ENCODE measurements around the gene NOC4L. TPM values are rescaled to one million over a fixed set of nuclear protein-coding genes. Genes with fewer than 3 reads are reported as not detected.

The NOC4L gene
- total and polyA plus RNA-seq, 2 of the 4 experiments (the other 2 are of a cell fraction): 5.2 to 13.4 TPM

- no peak overlapping the region for H3K18ac ChIP-seq (ENCODE audit: low read depth, low read length)
- CTCF ChIA-PET: no interaction called here
- H2AFZ ChIP-seq (replicated peaks; ENCODE audit: low read length, poor library complexity): no peak overlapping the region
- H4K20me1 ChIP-seq (ENCODE audit: insufficient read depth, low read length): no peaks in the 10 kb centered on the region; the same call in 1 of the 2 replicates
- no peak overlapping the region for H2BK120ac ChIP-seq (ENCODE audit: low read depth, low read length)
- no peak overlapping the region for H4K8ac ChIP-seq (ENCODE audit: low read depth in 2 of 2, low read length in 2 of 2)
- H3K9me1 ChIP-seq (ENCODE audit: insufficient read depth, low read length): no peaks in the 10 kb centered on the region
- H3K27me3 ChIP-seq (ENCODE audit: control insufficient read depth, insufficient read depth, low read length): peaks cover 20% of the 10 kb centered on the region
- H2BK20ac ChIP-seq (ENCODE audit: low read depth, low read length): no peak overlapping the region
- no peak overlapping the region for H2BK15ac ChIP-seq (ENCODE audit: low read depth, low read length)
- intact Hi-C loops (cut with micrococcal nuclease): no loop called here
- no peak overlapping the region for H3K56ac ChIP-seq (ENCODE audit: extremely low read depth, insufficient read depth, low read length)
- POLR2A ChIA-PET (ENCODE audit: unreplicated experiment): no interaction called here
- in situ Hi-C loops (cut with MboI; ENCODE audit: low sequenced_read_pairs): no loop called here
- H3K9me3 ChIP-seq (ENCODE audit: control insufficient read depth, insufficient read depth, low read length): no peaks in the 10 kb centered on the region; the same call in 1 of the 2 replicates
- dilution Hi-C loops (cut with HindIII; ENCODE audit: low sequenced_read_pairs, unreplicated experiment): no loop called here
- H4K91ac ChIP-seq (ENCODE audit: insufficient read depth, low read depth, low read length): no peak overlapping the region
- no peak overlapping the region for H3K9ac ChIP-seq (ENCODE audit: low read depth, low read length)
- H3K14ac ChIP-seq (replicated peaks; ENCODE audit: low read depth, low read length): no peak overlapping the region
- BruUV-seq (replicated peaks): no TSS peak
- H3K4ac ChIP-seq (ENCODE audit: low read depth, low read length): no peak overlapping the region
- H2AK9ac ChIP-seq (replicated peaks; ENCODE audit: low read depth, low read length, poor library complexity): no peak overlapping the region
- H2AK5ac ChIP-seq (ENCODE audit: low read depth, low read length): no peak overlapping the region
- WGBS, 2 experiments (ENCODE audit: extremely low coverage in 2 of 2, insufficient read length in 1 of 2): 95% methylated on average over 10 of the region's 35 CpGs; no CpG with 5 or more reads in 1 of the 2 experiments
- TF ChIP-seq CTCF (conservative IDR thresholded peaks at IDR 0.05; ENCODE audit: low read depth, low read length) (no peak), USF2 (IDR thresholded peaks at IDR 0.05; ENCODE audit: low read depth, low read length) (no peak), POLR2A (IDR thresholded peaks at IDR 0.05; ENCODE audit: low read depth, low read length) (no peak), BHLHE40 (IDR thresholded peaks at IDR 0.05; ENCODE audit: low read depth, low read length) (no peak), CEBPB (IDR thresholded peaks at IDR 0.05; ENCODE audit: low read depth, low read length) (no peak), RAD21 (IDR thresholded peaks at IDR 0.05; ENCODE audit: low read length) (no peak), NFE2L2 (IDR thresholded peaks at IDR 0.05; ENCODE audit: low read depth, low read length) (no peak), RCOR1 (IDR thresholded peaks at IDR 0.05; ENCODE audit: insufficient replicate concordance, low read length) (no peak), MAZ (IDR thresholded peaks at IDR 0.05; ENCODE audit: borderline replicate concordance, low read depth, low read length) (no peak), FOS (IDR thresholded peaks at IDR 0.05; ENCODE audit: low read depth, low read length) (no peak), ELK1 (IDR thresholded peaks at IDR 0.05; ENCODE audit: borderline replicate concordance, low read depth, low read length) (no peak), SMC3 (IDR thresholded peaks at IDR 0.05; ENCODE audit: low read depth, low read length) (no peak), MAFK (IDR thresholded peaks at IDR 0.05; ENCODE audit: low read depth, low read length) (no peak)
- H3K23ac ChIP-seq (ENCODE audit: low read depth, low read length): no peak overlapping the region
- no peak overlapping the region for H3K4me3 ChIP-seq (ENCODE audit: insufficient read depth, low read depth, low read length)
- H3K79me1 ChIP-seq (ENCODE audit: low read depth in 1 of 2, low read length in 2 of 2): no peaks in the 10 kb centered on the region
- no peak overlapping the region for H4K5ac ChIP-seq (ENCODE audit: low read depth, low read length)
- no peak for DNase-seq
- no peak overlapping the region for H2BK5ac ChIP-seq (ENCODE audit: low read depth, low read length, poor library complexity, severe bottlenecking)
- H3K36me3 ChIP-seq (ENCODE audit: control insufficient read depth, insufficient read depth, low read length): no peaks in the 10 kb centered on the region
- no peak for ATAC-seq (ENCODE audit: low read depth)
- H3K4me2 ChIP-seq (ENCODE audit: low read depth, low read length): no peak overlapping the region
- no peak overlapping the region for H3K27ac ChIP-seq (ENCODE audit: insufficient read depth, low read length)
- H3K4me1 ChIP-seq (ENCODE audit: control insufficient read depth, insufficient read depth, low read length): peaks cover 5% of the 10 kb centered on the region; the same call in 1 of the 2 replicates
These were observed 43.6 kb downstream of the NOC4L start for GRCh38 chr12:132187646-132188450.
